ENCODE results near the gene GPR27. TPM values are rescaled to one million over a fixed set of nuclear protein-coding genes. Genes with fewer than 3 reads are reported as not detected.

The GPR27 gene
- total and polyA plus RNA-seq, 2 experiments from 2014 or later = 7.8 to 11.8 TPM

DNA sequence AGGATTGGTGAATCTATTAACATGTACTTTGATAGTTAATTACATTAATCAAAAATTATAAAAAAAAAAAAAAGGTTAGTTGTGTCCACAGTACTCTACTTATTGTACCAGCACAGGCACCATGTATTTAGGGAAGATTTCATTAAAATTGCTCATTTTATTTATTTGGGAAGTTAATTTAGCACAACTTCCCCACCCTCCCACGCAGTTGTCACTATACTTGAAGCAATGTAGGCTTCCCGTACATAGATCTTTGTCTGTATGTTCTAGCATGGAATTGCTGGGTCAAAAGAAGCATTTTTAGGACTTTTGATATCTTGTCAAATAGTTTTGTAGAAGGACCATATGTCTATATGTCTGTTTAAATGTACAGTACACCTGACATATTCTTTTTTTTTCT is 4.4 kb downstream of the GPR27 start:
- H3K4me3 ChIP-seq = no peak overlapping the region
- H3K9me3 Mint-ChIP-seq = peaks cover 3% of the 10 kb centered on the region; the same call in 2 of the 3 replicates
- no peaks in the 10 kb centered on the region for H4K20me1 ChIP-seq (replicated peaks; ENCODE audit: insufficient read depth)
- no peak overlapping the region for H2AFZ ChIP-seq
- DNase-seq (ENCODE audit: low spot score) = no peak
- peaks cover 11% of the 10 kb centered on the region for H3K4me1 Mint-ChIP-seq
- no peak overlapping the region for H3K27ac ChIP-seq (ENCODE audit: low read depth)
- peaks cover under 1% of the 10 kb centered on the region; the same call in 1 of the 2 replicates for H3F3A ChIP-seq (replicated peaks; ENCODE audit: low read depth)
- H3K36me3 ChIP-seq (ENCODE audit: insufficient read depth) = no peaks in the 10 kb centered on the region; the same call in 1 of the 2 replicates
- H3K27me3 Mint-ChIP-seq (ENCODE audit: insufficient read depth, low read depth, poor library complexity) = peaks cover 16% of the 10 kb centered on the region
- ATAC-seq = no peak
- H3K27ac Mint-ChIP-seq = no peak overlapping the region
- H3K4me1 ChIP-seq (ENCODE audit: insufficient read depth) = peaks cover 12% of the 10 kb centered on the region
- no peak overlapping the region for H3K4me2 ChIP-seq
- peaks cover 5% of the 10 kb centered on the region; the same call in 1 of the 2 replicates for H3K79me2 ChIP-seq (replicated peaks; ENCODE audit: insufficient read depth)
- no peaks in the 10 kb centered on the region for H3K9me2 ChIP-seq (ENCODE audit: insufficient read depth)
- peaks cover 38% of the 10 kb centered on the region for H3K27me3 ChIP-seq (ENCODE audit: insufficient read depth)
- TF ChIP-seq POLR2AphosphoS5 (IDR thresholded peaks at IDR 0.05; ENCODE audit: low read depth) (no peak), JUNB (IDR thresholded peaks at IDR 0.05; ENCODE audit: unreplicated experiment) (no peak), NANOG (IDR thresholded peaks at IDR 0.05; ENCODE audit: borderline replicate concordance) (no peak), EZH2phosphoT487 (IDR thresholded peaks at IDR 0.05; ENCODE audit: unreplicated experiment) (no peak), STAT1 (IDR thresholded peaks at IDR 0.05; ENCODE audit: unreplicated experiment) (no peak), EZH2 (IDR thresholded peaks at IDR 0.05; ENCODE audit: low read depth, unreplicated experiment) (no peak)
- TF ChIP-seq, protein P1, sequence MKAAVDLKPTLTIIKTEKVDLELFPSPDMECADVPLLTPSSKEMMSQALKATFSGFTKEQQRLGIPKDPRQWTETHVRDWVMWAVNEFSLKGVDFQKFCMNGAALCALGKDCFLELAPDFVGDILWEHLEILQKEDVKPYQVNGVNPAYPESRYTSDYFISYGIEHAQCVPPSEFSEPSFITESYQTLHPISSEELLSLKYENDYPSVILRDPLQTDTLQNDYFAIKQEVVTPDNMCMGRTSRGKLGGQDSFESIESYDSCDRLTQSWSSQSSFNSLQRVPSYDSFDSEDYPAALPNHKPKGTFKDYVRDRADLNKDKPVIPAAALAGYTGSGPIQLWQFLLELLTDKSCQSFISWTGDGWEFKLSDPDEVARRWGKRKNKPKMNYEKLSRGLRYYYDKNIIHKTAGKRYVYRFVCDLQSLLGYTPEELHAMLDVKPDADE (IDR thresholded peaks at IDR 0.05) = no peak
- TF ChIP-seq, protein P2, sequence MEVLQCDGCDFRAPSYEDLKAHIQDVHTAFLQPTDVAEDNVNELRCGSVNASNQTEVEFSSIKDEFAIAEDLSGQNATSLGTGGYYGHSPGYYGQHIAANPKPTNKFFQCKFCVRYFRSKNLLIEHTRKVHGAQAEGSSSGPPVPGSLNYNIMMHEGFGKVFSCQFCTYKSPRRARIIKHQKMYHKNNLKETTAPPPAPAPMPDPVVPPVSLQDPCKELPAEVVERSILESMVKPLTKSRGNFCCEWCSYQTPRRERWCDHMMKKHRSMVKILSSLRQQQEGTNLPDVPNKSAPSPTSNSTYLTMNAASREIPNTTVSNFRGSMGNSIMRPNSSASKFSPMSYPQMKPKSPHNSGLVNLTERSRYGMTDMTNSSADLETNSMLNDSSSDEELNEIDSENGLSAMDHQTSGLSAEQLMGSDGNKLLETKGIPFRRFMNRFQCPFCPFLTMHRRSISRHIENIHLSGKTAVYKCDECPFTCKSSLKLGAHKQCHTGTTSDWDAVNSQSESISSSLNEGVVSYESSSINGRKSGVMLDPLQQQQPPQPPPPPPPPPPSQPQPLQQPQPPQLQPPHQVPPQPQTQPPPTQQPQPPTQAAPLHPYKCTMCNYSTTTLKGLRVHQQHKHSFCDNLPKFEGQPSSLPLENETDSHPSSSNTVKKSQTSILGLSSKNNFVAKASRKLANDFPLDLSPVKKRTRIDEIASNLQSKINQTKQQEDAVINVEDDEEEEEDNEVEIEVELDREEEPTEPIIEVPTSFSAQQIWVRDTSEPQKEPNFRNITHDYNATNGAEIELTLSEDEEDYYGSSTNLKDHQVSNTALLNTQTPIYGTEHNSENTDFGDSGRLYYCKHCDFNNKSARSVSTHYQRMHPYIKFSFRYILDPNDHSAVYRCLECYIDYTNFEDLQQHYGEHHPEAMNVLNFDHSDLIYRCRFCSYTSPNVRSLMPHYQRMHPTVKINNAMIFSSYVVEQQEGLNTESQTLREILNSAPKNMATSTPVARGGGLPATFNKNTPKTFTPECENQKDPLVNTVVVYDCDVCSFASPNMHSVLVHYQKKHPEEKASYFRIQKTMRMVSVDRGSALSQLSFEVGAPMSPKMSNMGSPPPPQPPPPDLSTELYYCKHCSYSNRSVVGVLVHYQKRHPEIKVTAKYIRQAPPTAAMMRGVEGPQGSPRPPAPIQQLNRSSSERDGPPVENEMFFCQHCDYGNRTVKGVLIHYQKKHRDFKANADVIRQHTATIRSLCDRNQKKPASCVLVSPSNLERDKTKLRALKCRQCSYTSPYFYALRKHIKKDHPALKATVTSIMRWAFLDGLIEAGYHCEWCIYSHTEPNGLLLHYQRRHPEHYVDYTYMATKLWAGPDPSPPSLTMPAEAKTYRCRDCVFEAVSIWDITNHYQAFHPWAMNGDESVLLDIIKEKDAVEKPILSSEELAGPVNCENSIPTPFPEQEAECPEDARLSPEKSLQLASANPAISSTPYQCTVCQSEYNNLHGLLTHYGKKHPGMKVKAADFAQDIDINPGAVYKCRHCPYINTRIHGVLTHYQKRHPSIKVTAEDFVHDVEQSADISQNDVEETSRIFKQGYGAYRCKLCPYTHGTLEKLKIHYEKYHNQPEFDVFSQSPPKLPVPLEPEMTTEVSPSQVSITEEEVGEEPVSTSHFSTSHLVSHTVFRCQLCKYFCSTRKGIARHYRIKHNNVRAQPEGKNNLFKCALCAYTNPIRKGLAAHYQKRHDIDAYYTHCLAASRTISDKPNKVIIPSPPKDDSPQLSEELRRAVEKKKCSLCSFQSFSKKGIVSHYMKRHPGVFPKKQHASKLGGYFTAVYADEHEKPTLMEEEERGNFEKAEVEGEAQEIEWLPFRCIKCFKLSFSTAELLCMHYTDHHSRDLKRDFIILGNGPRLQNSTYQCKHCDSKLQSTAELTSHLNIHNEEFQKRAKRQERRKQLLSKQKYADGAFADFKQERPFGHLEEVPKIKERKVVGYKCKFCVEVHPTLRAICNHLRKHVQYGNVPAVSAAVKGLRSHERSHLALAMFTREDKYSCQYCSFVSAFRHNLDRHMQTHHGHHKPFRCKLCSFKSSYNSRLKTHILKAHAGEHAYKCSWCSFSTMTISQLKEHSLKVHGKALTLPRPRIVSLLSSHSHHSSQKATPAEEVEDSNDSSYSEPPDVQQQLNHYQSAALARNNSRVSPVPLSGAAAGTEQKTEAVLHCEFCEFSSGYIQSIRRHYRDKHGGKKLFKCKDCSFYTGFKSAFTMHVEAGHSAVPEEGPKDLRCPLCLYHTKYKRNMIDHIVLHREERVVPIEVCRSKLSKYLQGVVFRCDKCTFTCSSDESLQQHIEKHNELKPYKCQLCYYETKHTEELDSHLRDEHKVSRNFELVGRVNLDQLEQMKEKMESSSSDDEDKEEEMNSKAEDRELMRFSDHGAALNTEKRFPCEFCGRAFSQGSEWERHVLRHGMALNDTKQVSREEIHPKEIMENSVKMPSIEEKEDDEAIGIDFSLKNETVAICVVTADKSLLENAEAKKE (CRISPR knock-in tag; IDR thresholded peaks at IDR 0.05) = no peak
- no peak overlapping the region for H3K4me3 Mint-ChIP-seq
- peaks cover 6% of the 10 kb centered on the region; the same call in 2 of the 3 replicates for H3K36me3 Mint-ChIP-seq (ENCODE audit: low read depth)
